ENCODE measurements around the gene ABCD2.
A peak's percentile ranks its signal among the peaks of the same experiment; 100 is the strongest.
"Not testable (repeated sequence)": the region's sequence is repeated elsewhere in the genome, so short reads cannot be mapped to it uniquely, and the experiment has no call there.

ABCD2 gene

DNA sequence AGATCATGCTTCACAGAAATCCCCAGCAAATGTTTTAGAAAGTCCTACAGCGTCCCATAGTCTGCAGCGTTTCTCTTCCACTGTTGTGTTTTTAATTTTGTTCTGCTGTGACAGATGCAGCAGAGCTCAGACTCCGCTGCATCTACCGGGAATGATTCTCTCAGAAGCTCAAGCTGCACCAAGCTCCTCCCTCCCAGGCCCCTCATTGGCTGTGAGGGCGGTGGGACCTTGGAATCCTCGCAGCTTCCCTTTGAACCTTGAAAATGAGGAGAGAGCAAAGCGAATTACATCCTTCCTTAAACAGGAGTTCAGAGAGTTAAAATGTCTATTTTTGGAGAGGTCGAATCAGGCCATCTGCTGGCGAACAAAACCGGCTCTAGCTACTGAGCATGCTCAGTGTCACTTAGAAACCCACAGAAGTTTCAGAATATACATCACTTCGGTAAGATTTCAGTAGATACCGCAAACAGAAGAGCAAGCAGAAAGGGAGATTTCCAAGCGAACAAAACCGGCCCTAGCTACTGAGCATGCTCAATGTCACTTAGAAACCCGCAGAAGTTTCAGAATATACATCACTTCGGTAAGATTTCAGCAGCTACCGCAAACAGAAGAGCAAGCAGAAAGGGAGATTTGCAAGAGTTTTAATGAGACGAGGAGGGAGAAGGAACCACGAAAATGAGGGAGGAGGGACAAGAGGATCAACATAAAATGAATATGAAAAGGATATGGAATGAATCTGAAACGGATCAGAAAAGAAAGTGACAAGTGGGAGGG, at the start of gene ABCD2:
Gene ABCD2, minus strand, starts transcription at position 144 of the 774 bp plus-strand sequence. CDS start 188 bp downstream, outside the sequence.
- peak in 1 of 2 donors; percentile 50 for DNase-seq (ENCODE audit: low read depth in 2 of 2, low spot score in 1 of 2)

DNA sequence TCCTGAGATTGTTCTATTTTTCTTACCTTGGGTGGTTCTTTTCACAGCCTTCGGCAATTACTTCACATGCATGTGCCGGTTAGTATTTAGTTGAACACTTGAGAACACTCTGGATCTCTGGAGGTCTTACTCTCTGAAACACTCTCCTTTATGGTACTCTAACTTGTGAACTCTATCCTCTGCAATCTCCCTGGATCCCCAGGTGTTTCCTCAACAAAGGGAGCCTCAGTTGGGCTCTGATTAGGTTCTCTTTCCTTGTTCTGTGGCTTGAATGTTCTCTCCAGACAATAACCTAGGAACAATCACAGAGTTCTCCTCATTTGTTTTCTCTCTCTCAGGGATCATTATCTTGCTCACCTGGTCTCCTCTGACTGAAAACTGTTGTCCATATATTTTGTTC, 40.5 kb upstream of the ABCD2 start:
- DNase-seq (ENCODE audit: low read depth in 2 of 2, low spot score in 1 of 2), result no peak

DNA sequence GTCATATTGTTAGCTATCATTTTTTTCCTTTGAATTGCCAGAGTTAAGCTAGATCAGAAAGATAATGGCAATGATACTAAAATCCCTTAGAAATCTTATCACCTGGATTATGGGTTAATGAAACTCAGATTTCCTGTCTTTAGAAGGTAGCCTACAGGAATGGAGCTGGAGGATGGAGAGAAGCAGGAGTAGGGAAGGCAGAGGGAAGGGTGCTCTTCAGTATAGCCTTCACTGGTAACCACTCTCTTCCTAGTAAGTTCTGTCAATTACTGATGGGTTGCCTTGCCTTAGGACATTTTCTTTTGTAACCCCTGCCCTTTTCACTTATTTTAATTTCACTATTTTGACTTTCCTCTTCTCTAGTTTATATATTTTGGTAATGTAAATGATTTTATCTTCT, 27.8 kb upstream of the ABCD2 start:
- no peak for DNase-seq (ENCODE audit: low read depth in 2 of 2, low spot score in 1 of 2)

DNA sequence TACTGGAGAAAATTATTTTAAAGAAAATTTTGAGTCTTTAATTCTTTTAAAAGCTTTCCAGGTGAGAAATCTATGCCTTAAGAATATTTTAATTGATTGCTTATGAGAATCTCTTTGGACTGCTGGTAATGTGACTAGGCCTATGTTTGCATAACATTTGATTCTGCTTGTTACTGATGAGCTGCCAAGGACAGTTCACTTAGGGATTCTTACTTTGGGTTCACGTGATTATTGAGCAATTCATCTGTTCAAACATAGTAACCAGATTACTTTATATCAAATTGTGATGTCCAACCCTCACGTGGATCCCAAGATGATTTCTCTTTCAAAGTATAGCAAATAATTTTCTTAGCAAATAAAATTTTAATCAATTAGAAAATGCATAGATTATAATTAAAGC, 27.4 kb upstream of the ABCD2 start:
- no peak for DNase-seq (ENCODE audit: low read depth in 2 of 2, low spot score in 1 of 2)

DNA sequence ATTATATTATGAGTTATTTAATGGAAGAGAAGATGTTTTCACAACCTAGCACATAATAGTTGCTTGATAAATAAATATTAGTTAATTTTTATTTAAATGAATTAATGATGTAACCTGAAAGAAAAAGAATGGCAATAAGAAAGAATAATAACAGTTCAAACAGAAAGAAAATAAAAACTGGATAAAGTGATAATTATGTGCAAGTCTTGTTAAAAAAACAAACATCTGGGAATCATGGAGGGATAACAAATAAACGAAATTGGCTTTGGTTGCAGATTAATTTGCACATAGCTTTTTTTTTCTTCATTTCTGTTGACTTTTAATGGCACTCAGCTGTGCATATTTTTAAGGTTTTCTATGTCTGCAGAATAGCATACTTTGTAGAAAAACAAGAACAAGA, 23.4 kb upstream of the ABCD2 start:
- no peak for DNase-seq (ENCODE audit: low read depth in 2 of 2, low spot score in 1 of 2)

DNA sequence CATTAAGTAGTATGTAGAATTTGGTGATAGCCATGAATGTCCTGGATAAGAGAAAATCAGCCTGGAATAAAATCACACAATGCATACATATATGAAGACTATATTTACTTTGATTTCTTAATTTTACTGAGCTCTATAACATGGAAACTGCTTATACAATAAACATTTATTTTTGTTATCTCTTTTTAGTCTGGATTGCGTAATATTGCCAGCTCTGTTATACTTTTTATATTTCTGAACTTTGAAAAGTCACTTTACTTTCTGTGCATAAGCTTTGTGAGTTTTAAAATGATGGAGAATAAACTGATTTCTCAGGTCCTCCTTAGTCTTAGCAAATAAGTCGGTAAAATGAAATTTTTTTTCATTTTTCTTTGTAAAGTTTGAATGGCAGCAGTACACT, 19.2 kb upstream of the ABCD2 start:
- no peak for DNase-seq (ENCODE audit: low read depth in 2 of 2, low spot score in 1 of 2)

DNA sequence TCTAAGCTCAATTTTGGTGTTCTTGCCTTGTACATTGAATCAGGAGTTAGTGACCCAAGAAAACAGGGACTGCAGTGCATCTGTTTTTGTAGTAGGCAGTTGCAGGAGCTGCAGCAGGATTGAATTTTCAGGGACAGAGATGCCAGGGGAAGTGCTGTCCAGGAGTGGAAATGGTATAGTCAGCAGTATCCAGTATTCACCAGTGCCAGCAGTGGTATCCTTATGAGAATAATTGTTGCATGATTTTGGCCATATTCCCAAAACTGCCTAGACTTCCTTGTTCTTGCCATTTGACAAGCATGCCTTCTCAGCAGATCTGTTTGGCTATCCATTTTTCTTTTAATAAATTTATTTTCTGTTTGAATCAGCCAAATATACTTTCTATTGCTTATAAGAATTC, 18.6 kb upstream of the ABCD2 start:
- no peak for DNase-seq (ENCODE audit: low read depth in 2 of 2, low spot score in 1 of 2)

DNA sequence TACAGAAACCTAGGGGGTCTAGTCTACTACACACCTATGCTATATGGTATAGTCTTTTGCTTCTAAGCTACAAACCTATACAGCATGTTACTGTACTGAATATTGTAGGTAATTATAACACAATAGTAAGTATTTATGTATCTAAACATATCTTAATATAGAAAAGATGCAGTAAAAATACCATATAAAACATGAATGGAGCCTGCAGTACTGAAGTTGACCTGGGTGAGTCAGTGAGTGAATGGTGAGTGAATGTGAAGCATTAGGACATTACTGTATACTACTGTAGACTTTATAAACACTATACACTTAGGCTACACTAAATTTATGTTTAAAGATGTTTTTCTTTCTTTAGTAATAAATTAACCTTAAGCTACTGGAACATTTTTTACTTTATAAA, 13.1 kb upstream of the ABCD2 start:
- no peak for DNase-seq (ENCODE audit: low read depth in 2 of 2, low spot score in 1 of 2)

DNA sequence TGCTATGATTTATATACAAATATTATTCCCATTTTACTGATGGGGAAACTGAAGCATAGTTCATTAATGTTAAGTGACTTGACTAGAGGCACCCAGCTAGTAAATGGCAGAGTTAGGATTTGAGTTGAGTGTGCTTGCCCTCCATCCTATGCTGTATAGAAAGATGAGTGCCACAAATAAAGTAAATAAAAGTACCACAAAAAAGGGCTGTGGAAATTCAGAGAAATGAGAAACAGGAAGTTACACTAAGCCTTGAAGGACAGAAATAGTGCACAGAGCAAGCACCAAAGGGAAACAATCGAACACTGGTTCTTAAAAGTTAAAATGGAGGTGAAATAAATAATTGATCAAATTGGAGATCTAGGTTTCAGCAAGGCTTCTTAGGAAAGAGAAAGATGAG, 9.2 kb upstream of the ABCD2 start:
- DNase-seq (ENCODE audit: low read depth in 2 of 2, low spot score in 1 of 2), result no peak

DNA sequence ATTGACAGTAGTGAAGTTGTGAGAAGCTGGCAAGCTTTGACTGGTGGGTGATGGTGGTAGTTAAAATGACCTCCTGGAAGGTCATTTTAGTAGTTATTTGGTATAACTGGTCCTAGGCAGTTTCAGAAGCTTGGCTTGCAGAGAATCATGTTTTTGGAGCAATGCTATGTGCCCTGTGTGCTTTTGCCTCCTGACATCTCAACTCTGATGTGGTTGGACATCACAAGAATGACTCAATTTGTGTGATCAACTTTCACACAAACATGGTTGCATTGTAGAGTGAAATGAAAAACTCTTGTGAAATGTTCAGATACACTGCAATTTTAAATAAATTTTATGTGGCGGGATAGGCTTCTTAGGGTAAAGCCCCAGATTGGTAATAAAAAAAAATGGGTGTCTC, 8.3 kb upstream of the ABCD2 start:
- DNase-seq (ENCODE audit: low read depth in 2 of 2, low spot score in 1 of 2), result no peak

DNA sequence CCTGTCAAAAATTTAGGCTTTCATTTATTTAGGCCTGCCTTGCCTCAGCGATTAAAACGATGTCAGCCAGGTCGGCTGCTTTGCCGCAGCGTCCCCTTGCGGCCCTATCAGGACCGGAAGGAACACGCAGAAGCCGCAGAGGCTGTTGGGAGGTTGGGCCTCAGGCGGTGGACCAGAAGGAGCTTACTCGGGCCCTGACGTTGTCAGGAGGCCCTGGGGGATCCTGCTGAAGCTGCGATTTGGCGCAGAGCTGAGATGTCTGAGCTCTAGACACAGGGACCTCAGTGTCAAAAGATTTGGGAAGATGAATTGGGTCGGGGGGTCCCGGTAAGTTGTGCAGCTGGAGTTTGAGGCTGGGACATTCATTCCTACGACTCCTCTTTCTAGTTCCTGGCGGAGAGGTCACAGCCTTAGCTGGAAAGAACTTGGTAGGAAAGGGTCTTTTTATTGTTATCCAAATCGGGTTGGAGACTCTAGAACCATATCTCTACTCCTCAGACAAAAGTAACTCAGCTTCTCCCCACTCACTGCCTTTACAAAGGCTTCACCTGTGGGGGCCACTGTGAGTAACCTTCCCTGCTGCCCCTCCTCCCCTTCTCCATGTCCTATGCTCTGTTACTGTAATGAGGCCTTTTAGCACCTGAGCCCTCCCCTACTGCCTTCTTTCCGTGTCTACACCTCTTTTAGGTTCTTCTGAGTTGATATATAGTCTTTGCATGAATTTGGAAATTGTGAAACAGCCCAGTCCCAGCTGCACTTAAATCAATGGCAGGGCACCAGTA, 6.6 kb upstream of the ABCD2 start:
- DNase-seq (ENCODE audit: low read depth in 2 of 2, low spot score in 1 of 2), result no peak

DNA sequence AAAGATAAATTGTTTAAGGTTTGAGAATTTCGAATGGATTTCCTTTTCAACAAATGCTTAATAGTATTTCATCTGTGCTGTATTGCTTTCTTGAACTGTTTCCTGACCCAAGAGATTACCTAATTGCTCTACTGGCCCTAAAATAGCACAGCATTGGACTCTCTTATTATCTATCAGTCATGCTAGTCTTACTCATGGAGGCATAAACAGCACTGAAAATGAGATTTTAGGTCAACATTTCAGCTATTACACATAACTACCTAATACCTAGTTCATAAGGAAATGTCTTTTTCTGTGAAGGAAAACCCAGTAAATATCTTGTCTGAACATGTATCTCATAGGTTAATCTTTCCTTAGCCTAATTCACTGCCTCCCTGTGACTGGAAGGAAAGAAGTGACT, 4.3 kb upstream of the ABCD2 start:
- no peak for DNase-seq (ENCODE audit: low read depth in 2 of 2, low spot score in 1 of 2)

DNA sequence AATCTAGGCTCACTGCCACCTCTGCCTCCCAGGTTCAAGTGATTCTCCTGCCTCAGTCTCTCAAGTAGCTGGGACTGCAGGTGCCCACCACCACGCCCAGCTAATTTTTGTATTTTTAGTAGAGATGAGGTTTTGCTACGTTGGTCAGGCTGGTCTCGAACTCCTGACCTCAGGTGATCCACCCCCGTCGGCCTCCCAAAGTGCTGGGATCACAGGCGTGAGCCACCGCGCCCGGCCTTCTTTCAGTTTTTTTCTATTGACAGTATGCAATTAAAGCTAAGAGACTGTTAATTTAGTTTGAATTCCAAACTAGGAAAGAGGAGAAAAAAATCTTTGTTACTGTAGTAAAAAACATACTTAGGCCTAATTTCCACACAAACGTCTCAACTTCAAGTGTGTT, 3.6 kb upstream of the ABCD2 start:
- not testable (repeated sequence) for DNase-seq (ENCODE audit: low read depth in 2 of 2, low spot score in 1 of 2)

DNA sequence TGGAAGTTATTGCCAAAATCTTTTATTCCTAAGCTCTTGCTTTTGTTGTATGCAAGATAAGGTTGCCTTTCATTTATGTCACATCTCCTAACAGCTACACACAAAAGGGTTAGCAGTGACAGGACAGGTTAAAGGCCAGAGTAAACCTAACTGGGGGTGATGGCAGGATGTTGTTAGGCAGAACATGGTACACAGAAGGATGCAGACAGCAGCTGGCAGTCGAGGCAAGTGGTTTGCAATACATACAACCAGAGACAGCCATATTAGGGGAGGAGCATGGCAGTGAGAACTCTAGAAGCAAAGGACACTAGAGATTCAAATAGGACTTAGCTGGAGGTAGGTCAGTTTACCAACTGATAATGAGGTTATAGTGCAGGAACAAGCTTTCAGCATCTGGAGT, 2.7 kb upstream of the ABCD2 start:
- DNase-seq (ENCODE audit: low read depth in 2 of 2, low spot score in 1 of 2), result no peak

DNA sequence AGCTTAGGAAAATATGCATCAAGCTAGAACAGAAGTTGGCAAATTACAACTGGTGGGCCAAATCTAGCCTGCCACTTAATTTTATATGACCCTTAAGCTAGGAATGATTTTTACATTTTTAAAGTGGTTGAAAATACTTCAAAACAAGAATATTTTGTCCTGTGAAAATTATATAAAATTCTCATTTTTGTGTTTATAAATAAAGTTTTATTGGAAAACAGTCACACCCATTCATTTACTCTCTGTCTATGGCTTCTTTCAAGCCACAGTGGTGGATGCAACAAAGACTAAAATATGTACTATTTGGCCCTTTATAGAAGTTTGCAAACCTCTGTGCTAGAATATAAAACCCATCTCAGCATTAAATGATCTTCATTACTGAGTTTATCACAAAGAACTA, 2.1 kb upstream of the ABCD2 start:
- DNase-seq (ENCODE audit: low read depth in 2 of 2, low spot score in 1 of 2), result no peak

DNA sequence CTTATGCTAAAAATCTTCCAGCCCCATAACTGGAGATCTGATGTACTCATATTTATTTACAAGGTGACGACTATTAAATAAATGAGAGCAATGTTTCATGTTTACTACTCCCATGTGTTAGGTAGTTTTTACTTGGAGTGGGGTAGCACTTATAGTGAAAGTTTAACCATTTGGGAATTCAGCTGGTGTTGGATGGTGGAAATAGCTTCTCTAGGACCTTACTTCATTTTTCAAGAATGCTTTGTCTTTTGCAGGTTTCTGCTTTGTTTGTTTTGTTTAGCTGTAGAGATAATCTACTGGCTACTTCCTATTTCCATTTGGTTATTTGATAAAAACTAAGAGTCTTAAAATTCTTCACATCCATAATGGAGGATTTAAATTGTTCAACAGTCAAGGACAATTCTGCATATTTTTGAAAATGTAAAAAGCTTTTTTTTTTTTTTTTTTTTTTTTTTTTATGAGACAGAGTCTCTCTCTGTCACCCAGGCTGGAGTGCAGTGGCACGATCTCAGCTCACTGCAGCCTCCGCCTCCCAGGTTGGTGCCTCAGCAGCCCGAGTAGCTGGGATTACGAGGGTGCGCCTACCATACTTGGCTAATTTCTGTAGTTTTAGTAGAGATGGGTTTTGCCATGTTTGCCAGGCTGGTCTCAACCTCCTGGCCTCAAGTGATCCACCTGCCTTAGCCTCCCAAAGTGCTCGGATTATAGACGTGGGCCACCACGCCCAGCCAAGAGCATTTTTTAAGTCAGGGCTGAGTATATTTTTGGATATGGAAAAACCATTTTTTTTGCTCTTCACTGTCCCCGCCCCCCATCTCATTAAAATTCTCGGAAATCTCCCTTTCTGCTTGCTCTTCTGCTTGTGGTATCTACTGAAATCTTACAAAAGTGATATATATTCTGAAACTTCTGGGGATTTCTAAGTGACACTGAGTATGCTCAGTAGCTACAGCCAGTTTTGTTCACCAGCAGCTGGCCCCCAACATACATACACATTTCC, 1.4 kb upstream of the ABCD2 start:
- DNase-seq (ENCODE audit: low read depth in 2 of 2, low spot score in 1 of 2), result no peak

DNA sequence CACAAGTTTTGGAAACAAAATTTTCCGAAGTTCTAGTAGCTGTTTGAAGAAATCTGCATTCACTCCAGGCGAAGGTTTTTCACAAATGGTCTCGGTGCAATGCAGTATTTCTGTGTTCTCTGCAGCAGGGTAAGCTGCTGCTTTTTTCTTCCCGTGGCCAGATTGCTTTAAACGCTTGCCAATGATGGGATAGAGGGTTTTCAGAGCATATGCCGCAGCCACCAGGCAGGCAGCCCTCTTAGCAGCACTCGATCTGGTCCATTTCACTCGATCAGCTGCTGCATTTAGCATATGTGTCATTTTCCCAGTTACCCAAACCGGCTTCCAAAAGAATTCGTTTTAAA, 315 bp downstream of the ABCD2 start:
- no peak for DNase-seq (ENCODE audit: low read depth in 2 of 2, low spot score in 1 of 2)

DNA sequence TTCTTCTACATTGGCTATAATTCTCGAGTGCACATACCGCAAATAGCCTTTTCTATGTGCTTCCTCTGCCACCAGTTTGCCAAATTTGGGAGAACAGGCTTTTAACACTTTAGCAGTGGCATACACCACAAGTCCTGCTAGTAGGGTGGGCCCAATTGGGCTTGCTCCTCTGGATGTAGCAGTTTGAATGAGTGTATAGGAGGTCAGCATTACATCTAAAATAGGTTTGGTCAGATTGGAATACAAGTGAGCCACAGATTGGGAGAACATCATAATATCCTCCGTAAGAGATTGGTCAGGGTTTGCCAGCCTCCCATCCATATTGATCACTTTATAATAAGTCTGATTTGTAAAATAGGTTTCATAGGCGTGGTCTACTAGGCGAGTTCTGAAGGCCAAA, 902 bp downstream of the ABCD2 start:
- DNase-seq (ENCODE audit: low read depth in 2 of 2, low spot score in 1 of 2), result no peak

DNA sequence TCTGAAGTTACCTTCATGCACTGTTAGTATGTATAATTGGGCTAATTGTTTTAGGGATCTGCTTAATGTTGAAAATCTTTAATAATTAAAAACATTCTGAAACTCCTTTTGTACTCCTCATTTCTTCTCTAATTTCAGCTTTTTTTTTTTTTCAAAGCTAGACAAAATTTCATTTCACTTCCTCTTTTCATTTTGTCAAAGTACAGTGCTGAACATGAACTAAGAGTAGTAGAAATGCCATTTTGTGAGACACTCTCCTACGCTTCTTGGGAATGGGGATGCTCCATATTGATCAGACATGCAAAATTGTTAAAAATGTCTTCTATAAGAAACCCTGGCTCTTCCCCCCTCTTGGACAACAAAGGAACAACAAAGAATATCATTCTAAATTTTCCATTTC, 1.7 kb downstream of the ABCD2 start:
- no peak for DNase-seq (ENCODE audit: low read depth in 2 of 2, low spot score in 1 of 2)

DNA sequence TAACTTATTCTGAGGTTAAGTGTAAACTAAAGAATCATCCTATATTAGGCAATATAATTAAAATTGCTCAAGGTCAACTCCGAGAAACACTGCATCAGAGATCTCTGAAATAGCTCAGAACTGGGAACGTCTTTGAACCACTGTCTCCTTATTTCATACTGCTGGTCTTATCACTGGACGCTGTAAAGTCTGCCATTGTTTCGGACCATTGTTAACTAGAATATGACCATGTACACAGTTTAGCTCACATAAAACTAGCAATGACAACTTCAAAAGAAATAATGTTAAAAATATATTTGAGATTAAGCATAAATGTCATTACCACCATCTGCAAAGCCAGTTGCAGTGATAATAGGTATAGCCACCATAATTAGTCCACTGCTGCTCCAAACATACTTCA, 2.9 kb downstream of the ABCD2 start:
- DNase-seq (ENCODE audit: low read depth in 2 of 2, low spot score in 1 of 2), result no peak

DNA sequence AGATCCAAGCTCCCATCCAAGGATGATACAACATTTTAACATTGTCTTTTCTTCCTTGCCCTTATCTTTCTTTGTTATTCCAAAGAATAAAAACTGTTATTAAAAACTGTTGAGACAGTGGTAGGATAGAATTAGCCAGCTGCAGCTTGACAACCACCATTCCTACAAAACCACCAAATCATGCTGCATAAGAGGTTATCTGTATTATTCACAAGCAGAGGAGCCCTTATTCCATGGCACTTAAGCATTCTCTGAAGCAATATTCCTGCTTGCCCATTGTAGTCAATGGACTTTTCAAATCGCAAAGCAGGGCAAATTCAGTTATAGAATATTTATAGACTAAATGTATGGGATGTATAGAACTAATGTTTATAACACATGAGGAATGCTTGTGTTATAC, 3.4 kb downstream of the ABCD2 start:
- no peak for DNase-seq (ENCODE audit: low read depth in 2 of 2, low spot score in 1 of 2)

DNA sequence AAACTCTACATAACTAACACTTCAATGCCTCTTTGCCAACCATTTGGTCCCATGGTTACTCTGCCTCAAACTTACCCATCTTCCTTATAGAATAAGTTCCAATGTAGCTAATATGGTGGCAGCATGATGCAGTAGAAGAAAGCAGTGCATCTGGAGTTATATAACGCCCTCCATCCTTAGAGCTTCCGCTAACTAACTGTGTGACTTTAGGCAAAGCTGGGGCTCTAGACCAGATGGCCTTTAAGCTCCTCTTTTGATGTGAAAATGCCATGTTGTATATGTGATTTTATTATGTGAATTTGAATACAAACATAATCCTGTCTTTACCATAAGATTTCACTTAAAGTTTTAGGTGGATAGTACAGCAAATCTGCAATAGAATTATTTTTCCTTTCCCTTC, 6.1 kb downstream of the ABCD2 start:
- DNase-seq (ENCODE audit: low read depth in 2 of 2, low spot score in 1 of 2), result no peak

Data from stimulated activated CD8-positive, alpha-beta memory T cell treated with anti-CD3 and anti-CD28 coated beads, Interleukin-4, amount 100 ng/mL, for 1 hour (primary cell).